SW480 (cell line): ENCODE results near the gene SIK1.
"Not testable (repeated sequence)": the region's sequence is repeated elsewhere in the genome, so short reads cannot be mapped to it uniquely, and the experiment has no call there.

Experiments
- DNase-seq: peaks from one replicate; pipeline ENCODE4 v3.0.0-alpha.2; 2016; ENCODE audit warnings: low spot score

SIK1 gene

GRCh38 chr21:43426404-43427241, at the start of gene SIK1:
SIK1 (minus strand) TSS chr21:43427131; CDS start chr21:43426178, 953 bp downstream.
- DNase-seq: not testable (repeated sequence)

- DNase-seq: not testable (repeated sequence)
Measured at GRCh38 chr21:43471597-43472242, 44.8 kb upstream of the SIK1 start.

- DNase-seq: not testable (repeated sequence)
Measured at GRCh38 chr21:43469719-43470458, 43.0 kb upstream of the SIK1 start.

- no peak for DNase-seq
Measured at GRCh38 chr21:43467785-43468184, 40.9 kb upstream of the SIK1 start.

DNA sequence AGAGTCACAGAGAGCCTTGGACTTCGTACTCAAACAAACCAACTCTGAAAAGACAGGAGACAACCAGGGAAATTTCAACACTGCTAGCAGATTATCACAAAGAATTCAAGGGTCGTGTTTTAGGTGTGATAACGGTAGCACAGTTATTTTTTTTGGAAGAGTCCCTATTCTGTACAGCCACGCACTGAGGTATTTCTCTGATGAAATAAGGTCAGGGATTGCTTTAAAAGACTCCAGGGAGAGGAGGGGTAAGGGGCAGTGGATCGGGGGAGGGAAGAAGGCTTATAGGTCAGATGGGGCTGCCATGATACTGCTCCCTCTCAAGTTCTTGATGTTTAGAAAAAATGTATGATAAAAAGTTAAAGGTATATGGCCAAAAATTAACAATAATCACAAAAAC, 38.2 kb upstream of the SIK1 start:
- DNase-seq: not testable (repeated sequence)

DNA sequence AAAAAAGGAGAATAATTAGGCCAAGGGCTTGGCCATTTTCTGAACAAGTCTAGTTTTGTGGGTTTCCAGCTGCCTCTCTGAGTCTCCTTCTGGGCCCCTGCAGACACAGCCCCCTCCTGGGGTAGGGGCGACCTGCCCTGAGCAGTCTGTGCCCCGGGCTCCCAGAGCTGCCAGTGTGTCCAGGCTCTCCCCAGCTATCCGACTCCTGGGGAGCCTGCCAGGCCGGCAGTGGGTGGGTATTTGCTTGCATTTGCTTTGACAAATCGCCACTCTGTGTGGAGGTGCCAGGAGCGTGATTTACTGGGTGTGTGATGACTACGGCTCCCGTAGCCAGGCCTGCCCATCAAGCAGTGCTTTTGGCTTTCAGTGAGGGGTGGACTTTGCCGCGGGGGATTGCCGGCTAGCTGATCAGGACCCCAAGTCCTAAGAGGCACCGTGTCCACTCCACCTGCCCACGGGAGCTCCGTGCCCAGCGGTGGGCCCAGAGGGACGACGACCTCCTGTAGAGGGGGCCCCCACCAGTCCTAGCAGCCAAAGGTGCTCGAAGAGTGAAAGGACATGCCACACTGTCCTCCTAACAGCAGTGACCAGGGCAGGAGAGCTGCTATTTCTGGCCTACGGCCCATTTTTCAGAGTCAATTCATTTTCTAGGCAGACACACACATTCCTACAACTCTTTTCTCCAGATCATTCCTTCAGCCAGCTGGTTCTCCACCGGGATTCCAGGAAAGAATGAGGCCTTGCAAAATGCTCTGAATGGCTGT, 36.7 kb upstream of the SIK1 start:
- not testable (repeated sequence) for DNase-seq

- DNase-seq: not testable (repeated sequence)
Measured at GRCh38 chr21:43462932-43463331, 36.0 kb upstream of the SIK1 start.

- not testable (repeated sequence) for DNase-seq
Measured at GRCh38 chr21:43460475-43460874, 33.5 kb upstream of the SIK1 start.

DNA sequence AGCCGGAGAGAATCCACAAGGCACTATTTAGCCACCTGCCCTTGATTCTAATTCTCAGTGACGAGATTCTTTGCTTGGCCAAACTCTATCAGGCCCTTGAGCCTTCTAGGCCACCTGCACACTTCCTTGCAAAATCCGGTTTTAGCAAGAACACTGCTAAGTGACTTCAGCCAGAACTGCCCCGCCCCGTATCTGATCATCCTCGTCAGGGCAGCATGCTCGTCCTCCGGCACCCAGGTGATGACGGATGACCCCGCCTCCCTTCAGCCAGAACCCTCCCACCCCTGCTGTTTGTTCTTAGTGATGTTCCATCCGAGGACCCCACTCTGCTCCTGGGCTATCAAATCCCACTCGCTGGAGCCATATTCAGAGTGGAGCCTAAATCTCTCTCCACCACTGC, 32.1 kb upstream of the SIK1 start:
- DNase-seq: not testable (repeated sequence)

GRCh38 chr21:43456616-43457314, 29.8 kb upstream of the SIK1 start:
- not testable (repeated sequence) for DNase-seq

GRCh38 chr21:43455717-43456116, 28.8 kb upstream of the SIK1 start:
- not testable (repeated sequence) for DNase-seq

GRCh38 chr21:43454176-43454575, 27.2 kb upstream of the SIK1 start:
- DNase-seq: not testable (repeated sequence)

DNA sequence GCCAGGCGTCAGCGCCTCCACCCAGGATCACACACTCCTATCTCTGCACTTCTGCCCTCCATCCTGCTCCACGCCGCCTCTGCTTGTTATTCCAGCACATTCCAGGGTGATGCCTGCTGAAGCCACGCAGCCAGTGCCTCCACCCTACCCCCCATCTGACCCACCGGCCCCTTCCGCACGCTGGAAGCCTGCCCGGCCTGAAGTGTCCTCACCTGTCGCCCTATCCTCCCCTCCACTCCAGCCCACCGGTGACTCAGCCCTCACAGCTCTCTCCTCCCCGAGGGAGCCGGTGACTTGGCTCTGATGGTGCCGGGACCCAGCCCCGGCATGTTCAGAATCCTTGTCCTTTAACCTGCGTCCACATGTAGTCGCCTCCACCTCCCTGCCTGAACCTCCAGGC, 24.9 kb upstream of the SIK1 start:
- DNase-seq: not testable (repeated sequence)

GRCh38 chr21:43450287-43450686, 23.4 kb upstream of the SIK1 start:
- not testable (repeated sequence) for DNase-seq

GRCh38 chr21:43447353-43447977, 20.5 kb upstream of the SIK1 start:
- DNase-seq: not testable (repeated sequence)

DNA sequence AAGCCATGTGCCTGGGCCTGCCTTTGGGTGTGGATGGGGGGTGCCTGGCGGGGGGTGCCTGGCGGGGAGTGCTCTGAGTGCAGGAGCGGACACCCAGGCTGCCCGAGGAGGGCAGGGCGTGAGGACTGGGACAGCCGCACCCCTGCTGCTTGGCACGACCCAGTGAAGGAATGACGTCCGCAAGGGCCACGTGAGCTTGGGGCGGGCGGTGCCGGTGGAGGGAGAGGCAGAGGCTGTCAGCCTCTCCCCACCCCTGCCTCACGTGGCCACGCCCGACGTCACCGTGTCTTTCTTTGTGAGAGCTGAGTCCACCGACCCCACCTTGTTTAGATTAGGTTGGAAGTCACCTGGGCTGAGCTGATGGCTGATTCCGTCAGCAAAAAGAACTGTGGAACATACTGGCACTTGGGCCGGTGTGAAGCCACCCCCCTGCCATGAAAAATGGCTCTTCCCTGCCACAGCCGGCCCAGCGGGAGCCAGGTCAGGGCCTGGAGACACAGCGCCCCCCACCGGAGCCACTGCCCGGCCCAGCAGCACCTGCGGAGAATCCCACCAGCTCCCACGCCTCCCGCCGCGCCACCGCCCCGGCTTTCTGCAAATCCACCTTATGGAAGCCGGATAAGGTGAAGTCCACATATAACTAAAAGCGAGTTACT, 19.5 kb upstream of the SIK1 start:
- DNase-seq: not testable (repeated sequence)

DNA sequence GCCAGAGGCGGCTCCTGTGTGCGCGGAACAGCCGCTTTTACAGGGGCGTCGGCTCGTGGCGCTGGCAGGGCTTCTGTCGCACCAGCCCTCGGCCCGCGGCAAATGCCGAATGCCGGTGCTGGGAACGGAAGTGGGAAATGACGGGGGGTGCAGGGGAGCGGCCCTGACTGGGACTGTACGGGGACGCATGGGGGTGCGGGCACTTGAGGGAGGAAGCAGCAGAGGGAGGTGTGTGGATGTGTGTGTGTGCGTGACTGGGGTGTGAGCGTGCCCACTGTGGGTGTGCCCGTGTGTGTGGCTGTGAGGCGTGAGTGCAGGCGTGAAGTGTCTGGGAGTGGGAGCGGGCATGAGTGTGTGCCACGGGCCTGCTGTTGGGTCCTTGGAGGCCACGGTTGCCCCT, 17.6 kb upstream of the SIK1 start:
- not testable (repeated sequence) for DNase-seq

DNA sequence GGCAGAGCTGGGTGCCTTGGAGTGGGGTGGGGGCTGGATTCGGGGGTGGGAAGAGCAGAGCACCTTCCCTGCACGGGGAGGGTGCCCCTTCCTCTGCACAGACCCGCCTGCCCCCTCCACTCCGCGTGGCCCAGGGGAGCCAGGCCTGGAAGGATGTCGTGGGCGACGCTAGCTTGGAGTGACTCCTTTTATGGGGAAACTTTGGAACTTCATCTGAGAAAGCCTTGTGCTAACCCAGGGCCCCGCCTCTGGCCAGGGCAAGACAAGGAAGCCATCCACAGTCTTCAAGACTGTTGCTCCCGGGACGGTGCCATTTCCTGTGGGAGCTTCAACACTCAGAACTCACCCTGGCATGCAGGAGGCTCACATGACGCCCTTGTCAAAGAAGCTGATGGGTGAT, 15.6 kb upstream of the SIK1 start:
- not testable (repeated sequence) for DNase-seq

DNA sequence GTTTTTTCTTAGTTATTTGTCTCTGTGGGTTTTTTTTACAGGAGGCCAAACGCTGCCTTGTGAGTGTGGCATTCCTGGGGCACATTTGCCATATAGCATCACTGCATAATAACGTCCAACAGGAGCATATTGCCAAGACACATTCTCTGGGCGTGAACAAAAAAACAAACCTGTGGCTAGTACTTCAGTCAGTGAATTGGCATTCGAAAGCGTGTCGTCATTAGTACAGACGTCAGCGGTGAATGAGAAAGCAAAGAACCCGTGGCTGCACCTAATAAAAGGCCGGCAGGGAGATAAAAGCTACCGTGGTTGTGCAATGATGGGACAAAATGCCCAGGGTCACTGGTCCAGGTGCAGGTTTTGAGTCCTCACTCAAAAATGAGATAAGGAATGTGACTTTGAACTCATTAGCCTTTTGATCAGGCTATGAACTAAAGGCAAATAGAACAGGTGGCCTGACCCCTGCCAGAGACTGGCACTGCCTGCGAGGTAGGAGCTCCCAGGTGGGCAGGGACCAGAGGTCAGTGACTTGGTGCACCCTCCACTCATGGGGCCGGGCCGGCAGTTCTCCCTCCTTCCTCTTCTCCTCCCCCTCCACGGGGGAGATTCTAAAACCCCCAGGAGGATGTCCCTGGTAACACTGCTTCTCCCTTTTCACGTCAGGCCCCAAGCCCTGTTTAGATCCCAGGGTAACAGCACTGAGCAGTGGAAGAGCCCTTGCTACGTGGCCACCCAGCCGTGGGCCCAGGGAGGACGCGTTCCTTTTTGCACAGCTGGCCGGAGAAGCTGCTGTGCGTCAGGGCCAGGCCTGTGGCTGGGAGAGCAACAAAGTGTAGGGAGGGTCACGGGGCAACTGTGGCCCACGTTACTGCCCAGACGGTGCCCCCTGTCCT, 14.2 kb upstream of the SIK1 start:
- not testable (repeated sequence) for DNase-seq
